GM10847 (cell line): ENCODE data around the gene RNF130.

Experiments
- POLR2A ChIP-seq: IDR thresholded peaks from 2 replicates; pipeline ENCODE4 v1.6.1; 2011; ENCODE audit not compliant: insufficient read length; ENCODE audit errors: extremely low read depth

Gene RNF130

GRCh38 chr5:180071531-180072255, at the start of gene RNF130:
Gene RNF130 (minus strand): TSS chr5:180071759. CDS start chr5:180071702, 57 bp downstream.
- no peak for TF ChIP-seq POLR2A

GRCh38 chr5:180120237-180121101, 48.9 kb upstream of the RNF130 start:
- TF ChIP-seq POLR2A = no peak

DNA sequence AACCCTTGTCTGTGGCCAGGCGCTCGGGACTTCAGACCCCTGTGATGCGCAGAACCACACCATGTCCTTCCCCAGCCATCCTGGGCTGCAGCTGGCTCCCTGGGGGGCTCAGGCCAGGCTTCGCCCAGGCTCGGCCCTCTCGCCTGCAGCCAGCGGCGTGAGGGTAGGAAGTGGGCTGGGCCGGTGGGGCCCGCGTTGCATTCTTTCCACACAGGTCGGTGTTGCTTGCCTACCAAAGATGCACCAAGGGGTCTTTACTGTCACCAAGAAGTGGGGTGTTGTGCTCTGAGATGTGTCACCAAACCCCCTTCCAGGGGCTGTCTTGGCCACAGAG, 48.3 kb upstream of the RNF130 start:
- TF ChIP-seq POLR2A = no peak

DNA sequence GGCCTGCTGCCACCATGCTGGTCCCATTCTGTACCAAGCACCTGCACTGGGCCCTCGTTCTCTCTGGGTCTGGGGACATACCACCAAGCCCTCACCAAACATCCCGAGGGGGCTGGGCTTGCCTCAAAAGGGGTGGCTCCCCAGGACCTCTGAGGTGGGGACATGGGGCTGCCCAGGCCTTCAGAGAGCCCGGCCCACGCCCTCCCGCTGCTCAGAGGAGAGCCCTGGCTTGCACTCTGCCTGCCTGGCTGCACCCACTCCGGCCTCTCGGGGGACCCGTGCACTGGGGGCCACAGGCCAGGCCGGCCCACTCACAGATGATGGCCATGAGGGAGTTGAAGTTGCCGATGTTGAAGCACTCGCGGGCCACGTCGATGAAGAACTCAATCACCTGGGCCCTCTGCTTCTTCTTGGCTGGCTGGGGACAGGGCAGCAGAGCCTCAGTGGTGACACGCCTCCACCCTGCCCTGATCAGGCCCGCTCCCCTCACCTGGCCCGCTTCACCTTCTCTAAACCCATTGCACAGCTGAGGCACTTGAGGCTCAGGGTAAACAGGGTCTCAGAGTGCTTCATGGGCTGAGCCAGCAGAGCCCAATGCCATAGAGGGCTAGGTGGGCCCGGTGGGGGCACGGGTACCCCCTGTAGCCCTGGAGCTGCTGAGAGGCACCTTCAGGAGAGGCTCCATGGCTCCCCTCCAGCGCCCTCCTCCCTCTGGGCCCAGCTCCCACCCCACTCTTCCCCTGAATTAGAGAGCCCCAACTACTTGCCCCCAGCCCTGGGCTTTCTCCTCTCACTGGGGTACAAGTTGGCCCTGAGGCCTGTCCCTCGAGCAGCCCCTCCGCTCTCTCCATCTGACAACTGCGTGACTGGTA, 47.7 kb upstream of the RNF130 start:
- no peak for TF ChIP-seq POLR2A

DNA sequence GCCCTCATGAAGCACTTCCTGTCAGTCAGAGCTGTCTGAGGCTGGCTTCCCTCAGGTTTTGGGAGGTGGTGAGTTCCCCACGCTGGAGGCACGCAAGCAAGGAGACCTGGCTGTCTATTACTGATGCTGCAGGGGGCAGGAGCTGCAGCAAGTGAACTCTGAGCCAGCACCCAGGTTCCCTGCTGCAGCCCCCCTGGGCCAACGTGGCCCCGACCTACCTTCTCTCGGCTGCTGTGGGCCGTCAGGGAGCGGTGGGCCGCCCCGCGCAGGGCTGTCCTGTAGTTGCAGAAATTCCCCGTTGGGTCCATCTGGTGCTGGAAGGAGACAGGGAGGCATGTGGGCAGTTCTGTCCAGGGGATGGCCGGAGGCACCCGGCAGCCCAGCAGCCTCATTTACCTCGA, 46.8 kb upstream of the RNF130 start:
- TF ChIP-seq POLR2A = no peak

DNA sequence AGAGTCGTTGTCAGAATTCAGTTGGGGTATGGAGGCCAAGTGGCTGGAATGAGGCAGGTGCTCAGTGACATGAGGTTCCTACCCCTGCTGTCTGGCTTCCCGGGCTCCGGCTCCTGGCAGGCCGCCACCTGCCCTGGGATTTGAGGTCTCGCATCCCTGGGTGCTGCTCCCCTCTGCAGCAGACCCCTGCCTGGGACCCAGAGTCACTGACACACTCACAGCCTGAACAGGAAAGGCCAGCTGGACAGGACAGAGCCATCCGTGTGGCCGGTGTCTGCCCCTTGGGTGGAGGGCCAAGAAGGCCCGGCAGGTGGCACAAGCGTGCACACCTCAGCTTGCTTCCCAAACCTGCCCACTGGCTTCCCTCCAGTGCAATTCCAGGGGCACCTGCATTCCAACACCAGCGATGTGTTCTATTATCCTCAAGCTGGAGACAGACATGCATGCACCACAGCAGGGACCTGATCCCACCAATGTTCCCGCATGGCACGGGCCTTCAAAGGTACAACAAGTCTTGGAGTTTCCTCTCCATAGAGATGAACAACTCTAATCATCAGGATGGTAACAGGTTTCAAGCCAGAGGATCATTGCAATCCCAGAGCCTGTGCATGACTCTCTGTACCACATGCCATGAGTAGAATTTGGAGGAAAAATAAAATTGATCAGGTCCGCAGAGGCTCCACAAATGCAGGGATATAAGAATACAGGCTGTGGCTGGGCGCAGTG, 45.6 kb upstream of the RNF130 start:
- no peak for TF ChIP-seq POLR2A

DNA sequence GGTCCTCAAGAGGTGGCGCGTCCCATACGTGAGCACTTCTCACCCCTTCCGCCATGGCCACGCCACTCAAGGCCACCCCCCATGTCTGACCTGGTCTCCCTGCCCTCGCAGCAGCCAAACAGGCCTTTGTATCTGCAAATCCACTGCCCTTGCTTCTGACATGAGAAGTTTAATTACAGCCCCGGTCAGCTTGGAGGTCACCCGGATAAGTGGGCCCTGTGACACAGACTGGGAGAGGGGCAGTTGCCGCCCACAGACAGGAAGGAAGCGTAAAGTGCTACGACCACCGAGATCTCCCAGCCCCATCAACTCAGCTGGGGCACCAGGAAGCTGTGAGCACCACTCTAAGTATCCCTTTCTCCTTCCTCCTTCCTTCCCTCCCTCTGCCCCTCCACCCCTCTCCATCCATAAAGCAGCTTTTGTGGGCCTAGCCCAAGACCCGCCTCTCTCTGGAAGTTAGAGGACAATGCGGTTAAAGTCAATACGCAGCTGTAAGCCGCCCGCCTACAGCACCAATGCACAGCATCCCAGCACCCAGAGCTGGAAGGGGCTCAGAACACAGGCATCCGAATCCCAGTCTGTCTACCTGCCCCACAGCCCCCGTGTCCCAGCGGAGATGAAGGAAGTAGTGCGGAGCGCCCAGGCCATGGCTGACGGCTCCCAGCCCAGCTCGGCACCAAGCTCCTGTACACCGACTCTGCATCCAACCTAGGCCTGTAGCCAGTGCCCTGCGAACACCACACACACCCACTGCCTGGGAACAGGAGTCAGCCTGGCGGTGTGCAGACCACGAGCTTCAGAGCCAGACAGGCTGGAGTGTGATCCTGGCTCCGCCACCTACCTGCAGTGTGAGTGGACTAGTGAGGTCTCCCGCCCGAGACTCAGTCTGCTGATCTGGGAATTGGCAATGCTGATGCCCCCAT, 44.8 kb upstream of the RNF130 start:
- no peak for TF ChIP-seq POLR2A

- no peak for TF ChIP-seq POLR2A
Measured at GRCh38 chr5:180115326-180116076, 43.9 kb upstream of the RNF130 start.

GRCh38 chr5:180114304-180115003, 42.9 kb upstream of the RNF130 start:
- TF ChIP-seq POLR2A = no peak

- TF ChIP-seq POLR2A = no peak
Measured at GRCh38 chr5:180113660-180114303, 42.2 kb upstream of the RNF130 start.

DNA sequence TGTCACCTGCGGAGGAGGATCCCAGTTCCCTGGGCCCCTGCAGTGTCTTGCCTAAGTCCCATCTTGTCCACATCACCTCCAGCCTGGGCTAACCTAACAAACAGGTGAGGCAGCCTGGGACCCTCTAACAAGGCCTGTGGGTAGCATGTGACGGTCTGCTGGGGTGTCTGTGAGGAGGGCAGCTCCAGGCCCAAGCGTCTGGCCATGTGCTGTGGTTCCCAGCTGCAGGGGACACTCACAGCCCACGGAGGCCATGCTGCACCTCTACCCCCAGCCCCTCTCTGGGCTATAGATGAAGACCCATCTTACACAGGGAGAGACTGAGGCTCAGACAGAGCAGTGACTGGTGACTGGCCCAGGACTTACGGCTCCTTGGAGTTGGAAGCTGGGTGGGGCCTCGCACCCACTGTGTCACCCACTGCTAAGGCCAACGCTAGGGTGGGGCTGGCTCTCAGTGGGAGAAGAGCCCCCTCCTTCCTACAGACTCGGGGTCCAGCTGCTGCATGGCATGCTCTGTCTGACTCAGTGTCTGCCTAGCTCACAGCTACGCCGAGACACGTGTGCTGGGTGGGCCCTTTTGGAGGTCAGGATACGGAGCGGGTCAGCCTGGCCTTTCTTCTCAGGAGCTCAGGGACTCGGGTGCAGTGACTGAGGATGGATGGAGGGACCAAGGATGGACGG, 40.8 kb upstream of the RNF130 start:
- TF ChIP-seq POLR2A = no peak
